Fibroblast of skin of abdomen (primary cell): ENCODE measurements around the gene RABL2A. TPM values are rescaled to one million over a fixed set of nuclear protein-coding genes. Genes with fewer than 3 reads are reported as not detected.
"Not testable (repeated sequence)": the region's sequence is repeated elsewhere in the genome, so short reads cannot be mapped to it uniquely, and the experiment has no call there.

Experiments
- DNase-seq: peaks from one replicate; pipeline ENCODE4 v3.0.0-alpha.2; 2013
- polyA plus RNA-seq, 2 experiments: library from polyadenylated mRNA; unstranded; fragments of 120-200 nt; gene quantifications; one replicate each; pipeline ENCODE4 v1.2.1, GENCODE V29; 2013; ENCODE audit not compliant: insufficient read length in 2 of 2

The RABL2A gene
- 13.7 TPM for polyA plus RNA-seq (2013, experiment 1 of 2; ENCODE audit: insufficient read length)
- 12.9 TPM for polyA plus RNA-seq (2013, experiment 2 of 2; ENCODE audit: insufficient read length)

- DNase-seq: peak; percentile 75
Observed at GRCh38 chr2:113626616-113627330, at the start of gene RABL2A. Gene RABL2A, plus strand, starts transcription at chr2:113627266. Its CDS starts 1,341 bp downstream, at chr2:113628607.

DNA sequence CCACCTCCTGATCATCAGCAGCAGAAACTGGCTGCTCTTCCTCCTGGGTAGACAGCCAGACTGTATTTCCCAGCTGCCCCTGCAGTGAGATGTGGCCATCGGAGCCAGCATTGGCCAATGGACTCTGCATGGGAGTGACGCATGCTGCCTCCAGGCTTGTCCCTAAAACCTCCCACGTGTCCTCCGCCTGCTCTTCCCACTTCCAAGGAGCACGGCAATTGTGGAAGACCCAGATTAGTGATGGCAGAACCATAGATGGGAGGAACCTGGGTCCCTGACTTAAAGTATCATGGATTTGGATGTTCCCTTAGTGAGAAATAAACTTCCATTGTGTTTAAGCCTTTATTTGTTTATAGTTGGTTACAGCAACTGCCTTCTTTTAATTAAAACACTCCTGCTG lies 48.6 kb upstream of the RABL2A start:
- DNase-seq: not testable (repeated sequence)

GRCh38 chr2:113582473-113582872 lies 44.6 kb upstream of the RABL2A start:
- DNase-seq: not testable (repeated sequence)

DNA sequence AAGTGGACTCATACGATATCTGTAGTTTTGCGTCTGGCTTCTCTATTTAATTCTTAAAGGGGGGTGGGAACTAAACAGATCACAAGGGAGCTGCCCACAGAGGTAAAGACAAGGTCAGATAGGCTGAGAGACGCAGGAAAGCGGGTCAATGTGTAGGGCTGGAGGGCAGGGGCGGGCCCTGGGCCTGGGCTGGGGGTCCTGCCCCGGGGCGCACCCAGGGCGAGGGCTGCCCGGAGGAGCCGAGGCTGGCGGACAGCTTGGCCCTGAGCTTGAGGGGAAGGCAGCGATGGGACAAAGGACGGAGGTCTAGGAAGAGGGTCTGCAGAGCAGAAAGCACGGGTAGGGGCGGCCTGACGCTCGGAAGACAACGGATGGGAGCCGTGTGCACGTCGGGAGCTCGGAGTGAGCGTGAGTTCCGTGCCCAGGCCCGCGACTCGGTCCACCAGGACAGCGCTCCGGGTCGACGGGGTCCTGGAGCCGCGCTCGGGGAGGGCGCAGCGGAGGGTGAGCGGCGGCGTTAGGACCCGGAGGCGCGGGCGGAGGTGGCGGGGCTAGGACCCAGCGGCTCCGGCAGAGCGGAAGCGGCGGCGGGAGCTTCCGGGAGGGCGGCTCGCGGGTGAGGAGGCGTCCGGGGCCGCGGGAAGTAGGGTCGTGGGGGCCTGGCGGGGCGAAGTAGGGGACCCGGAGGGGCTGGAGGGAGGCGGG lies 43.4 kb upstream of the RABL2A start:
- peak; percentile 72 for DNase-seq

- DNase-seq: not testable (repeated sequence)
Observed at GRCh38 chr2:113584311-113585092, 42.6 kb upstream of the RABL2A start.

- not testable (repeated sequence) for DNase-seq
Observed at GRCh38 chr2:113587201-113587600, 39.9 kb upstream of the RABL2A start.

DNA sequence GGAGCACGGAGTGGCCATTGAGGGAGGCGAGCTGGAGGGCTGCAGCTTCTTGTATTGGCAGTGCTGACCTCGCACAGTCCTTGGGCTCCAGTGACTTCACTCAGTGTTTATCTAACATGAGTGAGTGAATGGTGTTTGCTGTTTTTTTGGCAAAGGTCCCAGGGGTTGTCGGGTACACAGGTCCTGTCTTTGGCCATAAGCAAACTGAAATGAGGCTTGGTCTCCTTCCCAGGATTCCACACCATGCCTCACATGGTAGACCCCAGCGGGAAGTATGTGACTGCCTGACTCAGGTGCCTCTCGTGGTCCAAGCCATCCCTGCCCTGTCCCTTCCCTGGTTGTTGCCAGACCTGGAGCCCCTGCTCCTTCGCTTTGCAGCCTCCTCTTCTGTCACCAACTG lies 37.5 kb upstream of the RABL2A start:
- DNase-seq: not testable (repeated sequence)

- DNase-seq: not testable (repeated sequence)
Observed at GRCh38 chr2:113591926-113592325, 35.1 kb upstream of the RABL2A start.

- DNase-seq: not testable (repeated sequence)
Observed at GRCh38 chr2:113593280-113593679, 33.8 kb upstream of the RABL2A start.

DNA sequence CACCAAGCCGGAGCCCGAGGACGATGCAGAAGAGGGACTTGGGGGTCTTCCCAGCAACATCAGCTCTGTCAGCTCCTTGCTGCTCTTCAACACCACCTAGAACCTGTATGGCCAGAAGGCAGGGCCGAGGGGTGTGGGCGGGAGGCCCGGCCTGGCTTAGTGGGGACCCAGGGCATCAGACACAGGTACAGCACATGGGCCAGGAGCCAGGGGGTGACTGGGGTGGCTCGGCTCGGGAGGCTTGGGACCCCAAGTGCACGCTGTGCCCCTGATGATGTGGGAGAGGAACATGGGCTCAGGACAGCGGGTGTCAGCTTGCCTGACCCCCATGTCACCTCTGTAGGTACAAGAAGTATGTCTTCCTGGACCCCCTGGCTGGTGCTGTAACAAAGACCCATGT lies 31.3 kb upstream of the RABL2A start:
- DNase-seq: not testable (repeated sequence)

GRCh38 chr2:113597164-113597563 lies 29.9 kb upstream of the RABL2A start:
- DNase-seq: not testable (repeated sequence)

DNA sequence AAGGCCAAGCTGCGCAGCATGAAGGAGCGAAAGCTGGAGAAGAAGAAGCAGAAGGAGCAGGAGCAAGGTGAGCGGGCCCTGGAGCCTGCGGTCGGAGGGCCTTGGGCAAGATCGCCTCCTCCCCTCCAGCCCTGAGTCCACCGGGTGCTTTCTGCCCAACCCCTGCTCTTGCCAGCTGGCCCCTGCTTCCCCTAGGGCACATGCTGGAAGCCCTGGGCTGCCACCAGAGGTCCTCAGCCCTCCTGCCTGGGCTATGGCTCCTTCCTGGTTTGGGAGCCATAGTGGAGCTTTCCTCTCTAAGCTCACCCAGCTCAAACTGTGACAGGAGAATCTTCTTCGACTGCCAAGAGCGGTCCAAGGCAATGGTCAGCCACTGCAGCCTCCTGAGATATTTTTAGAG lies 29.5 kb upstream of the RABL2A start:
- DNase-seq: not testable (repeated sequence)

DNA sequence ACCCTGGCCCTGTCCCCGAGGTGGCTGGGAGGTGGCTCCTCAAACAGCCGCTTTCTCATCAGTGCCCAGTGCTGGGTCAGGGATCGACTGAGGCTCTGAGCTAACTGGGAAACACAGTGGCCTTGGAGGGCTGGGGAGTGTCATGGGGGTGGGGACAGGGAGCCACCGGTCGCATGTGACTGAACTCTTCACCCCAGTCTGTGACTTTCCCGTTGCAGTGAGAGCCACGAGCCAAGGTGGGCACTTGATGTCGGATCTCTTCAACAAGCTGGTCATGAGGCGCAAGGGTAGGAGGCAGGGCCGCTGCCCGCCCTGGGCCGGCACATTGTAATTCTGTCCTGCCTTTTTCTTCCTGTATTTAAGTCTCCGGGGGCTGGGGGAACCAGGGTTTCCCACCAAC lies 28.9 kb upstream of the RABL2A start:
- not testable (repeated sequence) for DNase-seq

DNA sequence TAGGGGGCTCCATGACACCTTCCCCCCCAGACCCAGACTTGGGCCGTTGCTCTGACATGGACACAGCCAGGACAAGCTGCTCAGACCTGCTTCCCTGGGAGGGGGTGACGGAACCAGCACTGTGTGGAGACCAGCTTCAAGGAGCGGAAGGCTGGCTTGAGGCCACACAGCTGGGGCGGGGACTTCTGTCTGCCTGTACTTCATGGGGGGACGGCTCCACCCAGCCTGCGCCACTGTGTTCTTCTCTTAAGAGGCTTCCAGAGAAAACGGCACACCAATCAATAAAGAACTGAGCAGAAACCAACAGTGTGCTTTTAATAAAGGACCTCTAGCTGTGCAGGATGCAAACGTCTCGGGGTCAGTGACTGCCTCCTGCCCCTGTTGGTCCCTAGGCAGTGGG lies 28.3 kb upstream of the RABL2A start:
- DNase-seq: not testable (repeated sequence)

DNA sequence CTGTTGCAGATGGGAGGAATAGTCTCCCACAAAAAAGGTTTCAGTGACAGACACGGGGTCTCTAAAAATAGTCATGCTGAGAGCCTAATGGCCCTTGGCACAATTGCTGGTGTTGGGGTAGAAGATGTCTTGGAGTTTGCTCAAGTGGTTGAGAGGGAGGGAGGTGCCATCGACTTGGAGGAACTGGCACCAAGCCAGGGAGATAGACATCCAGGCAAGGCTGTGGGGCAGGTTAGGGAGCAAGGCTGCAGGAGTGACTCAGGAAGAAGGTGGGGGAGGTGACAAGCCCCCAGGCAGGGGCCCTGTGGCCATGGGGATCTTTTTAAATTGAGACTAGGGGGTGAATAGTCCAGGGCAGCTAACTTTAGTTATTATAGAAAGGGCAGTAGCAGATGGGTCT lies 27.9 kb upstream of the RABL2A start:
- DNase-seq: not testable (repeated sequence)

GRCh38 chr2:113602040-113602769 lies 24.9 kb upstream of the RABL2A start:
- DNase-seq: peak; percentile 35

- DNase-seq: no peak
Observed at GRCh38 chr2:113602869-113603466, 24.1 kb upstream of the RABL2A start.

DNA sequence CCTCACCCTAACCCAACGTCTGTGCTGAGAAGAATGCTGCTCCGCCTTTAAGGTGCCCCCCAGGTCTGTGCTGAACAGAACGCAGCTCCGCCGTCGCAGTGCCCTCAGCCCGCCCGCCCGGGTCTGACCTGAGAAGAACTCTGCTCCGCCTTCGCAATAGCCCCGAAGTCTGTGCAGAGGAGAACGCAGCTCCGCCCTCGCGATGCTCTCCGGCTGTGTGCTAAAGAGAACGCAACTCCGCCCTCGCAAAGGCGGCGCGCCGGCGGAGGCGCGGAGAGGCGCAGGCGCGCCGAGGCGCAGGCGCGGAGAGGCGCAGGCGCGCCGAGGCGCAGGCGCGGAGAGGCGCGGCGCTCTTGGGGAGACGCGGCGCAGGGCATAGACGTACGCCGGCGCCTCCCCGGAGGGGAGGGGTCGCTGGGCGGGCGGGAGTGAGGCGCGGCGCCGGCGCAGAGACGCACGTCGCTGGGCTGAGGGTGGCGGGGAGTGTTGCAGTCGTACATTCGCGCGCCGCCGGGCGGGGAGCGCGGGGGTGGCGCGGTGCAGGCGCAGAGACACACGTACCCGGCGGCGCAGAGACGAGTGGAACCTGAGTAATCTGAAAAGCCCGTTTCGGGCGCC lies 23.5 kb upstream of the RABL2A start:
- DNase-seq: peak; percentile 91

DNA sequence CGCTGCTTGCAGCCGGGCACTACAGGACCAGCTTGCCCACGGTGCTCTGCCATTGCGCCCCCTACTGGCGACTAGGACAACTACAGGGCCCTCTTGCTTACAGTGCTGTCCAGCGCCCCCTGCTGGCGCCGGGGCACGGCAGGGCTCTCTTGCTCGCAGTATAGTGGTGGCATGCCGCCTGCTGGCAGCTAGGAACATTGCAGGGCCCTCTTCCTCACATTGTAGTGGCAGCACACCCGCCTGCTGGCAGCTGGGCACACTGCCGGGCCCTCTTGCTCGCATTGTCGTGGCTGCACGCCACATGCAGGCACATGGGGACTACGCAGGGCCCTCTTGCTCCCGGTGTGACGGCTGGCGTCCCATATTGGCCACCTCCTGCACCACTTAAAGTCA lies 23.0 kb upstream of the RABL2A start:
- DNase-seq: peak; percentile 91

DNA sequence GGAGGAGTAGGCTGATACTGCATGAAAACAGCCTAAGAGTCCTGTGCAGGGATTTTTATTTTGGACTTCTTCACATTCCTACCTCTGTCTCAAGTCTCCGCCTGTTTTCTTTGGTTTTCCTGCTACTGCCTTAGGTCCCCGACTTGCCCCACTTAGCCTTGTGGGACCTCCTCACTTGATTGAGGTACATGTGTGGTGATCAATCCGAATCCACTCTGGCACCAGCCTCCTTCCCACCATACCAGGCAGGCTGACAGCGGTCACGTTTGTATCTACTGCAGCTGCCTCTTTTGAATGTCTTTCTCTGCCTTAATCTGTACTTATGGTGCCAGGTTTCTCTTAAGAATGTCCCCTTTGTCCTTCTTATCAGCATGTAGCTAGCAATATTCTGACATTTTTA lies 22.4 kb upstream of the RABL2A start:
- DNase-seq: not testable (repeated sequence)

DNA sequence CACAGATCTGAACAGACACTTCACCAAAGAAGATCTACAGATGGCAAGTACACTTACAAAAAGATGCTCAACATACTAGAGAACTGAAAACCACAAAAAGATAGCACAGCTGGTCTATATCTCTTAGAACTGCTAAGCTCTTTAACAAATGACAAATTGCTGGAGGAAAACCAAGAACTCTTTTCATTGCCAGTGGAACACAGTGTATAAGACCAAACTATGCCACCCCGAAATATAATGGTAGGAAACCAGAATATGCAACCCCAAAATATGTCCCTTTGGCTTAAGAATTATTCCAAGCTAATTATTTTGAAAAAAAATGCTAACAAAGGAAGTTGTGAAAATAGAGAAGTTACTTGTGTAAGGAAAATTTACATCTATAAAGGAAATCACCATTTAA lies 21.0 kb upstream of the RABL2A start:
- not testable (repeated sequence) for DNase-seq
